ENCODE measurements around the gene FBN2.

The FBN2 gene

DNA sequence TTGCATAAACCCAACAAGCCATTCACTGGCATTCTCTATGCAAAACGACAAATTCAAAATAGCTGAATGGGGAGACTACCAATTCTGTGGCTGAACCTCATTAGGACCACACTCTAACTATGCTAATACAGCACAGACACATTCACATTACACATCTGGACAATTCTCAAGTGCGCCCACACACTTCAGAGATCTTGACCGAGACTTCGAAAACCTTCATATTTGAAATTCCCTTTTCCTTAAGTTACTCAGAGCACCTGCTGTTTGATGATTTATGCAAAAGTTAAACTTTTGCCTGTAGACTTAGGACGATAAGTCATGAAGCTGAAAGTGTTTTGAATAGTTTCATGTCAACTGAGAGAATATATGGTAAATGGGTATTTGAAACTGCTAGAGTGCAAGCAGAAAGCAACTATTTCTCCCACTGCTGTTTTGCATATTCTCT, 111.9 kb downstream of the FBN2 start:
- TF ChIP-seq EZH2phosphoT487 (IDR thresholded peaks at IDR 0.05; ENCODE audit: borderline replicate concordance) (no peak), CTCF (conservative IDR thresholded peaks at IDR 0.05; ENCODE audit: low read length) (no peak)
- Histone ChIP-seq H4K20me1 (ENCODE audit: insufficient read depth, low read length, poor library complexity, severe bottlenecking) (no peaks in the 10 kb centered on the region), H3K4me3 (ENCODE audit: low read length, poor library complexity, severe bottlenecking) (no peak overlapping the region), H3K9me2 (replicated peaks; ENCODE audit: low read depth, low read length) (no peaks in the 10 kb centered on the region), H3K9me3 (ENCODE audit: insufficient read depth, low read depth, low read length) (no peaks in the 10 kb centered on the region), H3K79me2 (ENCODE audit: insufficient read depth, low read length) (no peaks in the 10 kb centered on the region), H2AFZ (ENCODE audit: low read length) (no peak overlapping the region), H3K4me1 (ENCODE audit: insufficient read depth, low read length, poor library complexity, severe bottlenecking) (no peaks in the 10 kb centered on the region), H3K27me3 (ENCODE audit: insufficient read depth, low read length, poor library complexity, severe bottlenecking) (no peaks in the 10 kb centered on the region), H3K4me2 (ENCODE audit: low read depth, low read length, poor library complexity, severe bottlenecking) (no peak overlapping the region), H3K9ac (ENCODE audit: low read depth, low read length, poor library complexity, severe bottlenecking) (no peak overlapping the region), H3K36me3 (ENCODE audit: insufficient read depth, low read length) (no peaks in the 10 kb centered on the region), H3F3A (ENCODE audit: low read depth) (no peaks in the 10 kb centered on the region)

- Histone ChIP-seq H3K4me1 (ENCODE audit: insufficient read depth, low read length, poor library complexity, severe bottlenecking) (no peaks in the 10 kb centered on the region), H3K4me2 (ENCODE audit: low read depth, low read length, poor library complexity, severe bottlenecking) (no peak overlapping the region), H4K20me1 (ENCODE audit: insufficient read depth, low read length, poor library complexity, severe bottlenecking) (no peaks in the 10 kb centered on the region), H3K9me3 (ENCODE audit: insufficient read depth, low read depth, low read length) (no peaks in the 10 kb centered on the region), H2AFZ (ENCODE audit: low read length) (no peak overlapping the region), H3K4me3 (ENCODE audit: low read length, poor library complexity, severe bottlenecking) (no peak overlapping the region), H3K27me3 (ENCODE audit: insufficient read depth, low read length, poor library complexity, severe bottlenecking) (no peaks in the 10 kb centered on the region), H3K79me2 (ENCODE audit: insufficient read depth, low read length) (no peaks in the 10 kb centered on the region), H3K9ac (ENCODE audit: low read depth, low read length, poor library complexity, severe bottlenecking) (no peak overlapping the region), H3K36me3 (ENCODE audit: insufficient read depth, low read length) (no peaks in the 10 kb centered on the region), H3F3A (ENCODE audit: low read depth) (no peaks in the 10 kb centered on the region), H3K9me2 (replicated peaks; ENCODE audit: low read depth, low read length) (no peaks in the 10 kb centered on the region)
- TF ChIP-seq EZH2phosphoT487 (IDR thresholded peaks at IDR 0.05; ENCODE audit: borderline replicate concordance) = no peak
- no peak for TF ChIP-seq CTCF (conservative IDR thresholded peaks at IDR 0.05; ENCODE audit: low read length)
These were observed 113.4 kb downstream of the FBN2 start for GRCh38 chr5:128424646-128425045.

- no peaks in the 10 kb centered on the region for H3K9me2 ChIP-seq (replicated peaks; ENCODE audit: low read depth, low read length)
These were observed 115.4 kb downstream of the FBN2 start for GRCh38 chr5:128422612-128423011.

More at GRCh38 chr5:128422612-128423011, 115.4 kb downstream of the FBN2 start:
- H3K4me1 ChIP-seq (ENCODE audit: insufficient read depth, low read length, poor library complexity, severe bottlenecking) = no peaks in the 10 kb centered on the region
- no peaks in the 10 kb centered on the region for H3K9me3 ChIP-seq (ENCODE audit: insufficient read depth, low read depth, low read length)
- no peaks in the 10 kb centered on the region for H4K20me1 ChIP-seq (ENCODE audit: insufficient read depth, low read length, poor library complexity, severe bottlenecking)
- no peak overlapping the region for H3K4me2 ChIP-seq (ENCODE audit: low read depth, low read length, poor library complexity, severe bottlenecking)
- H3K79me2 ChIP-seq (ENCODE audit: insufficient read depth, low read length) = no peaks in the 10 kb centered on the region
- no peaks in the 10 kb centered on the region for H3K27me3 ChIP-seq (ENCODE audit: insufficient read depth, low read length, poor library complexity, severe bottlenecking)
- no peak for TF ChIP-seq CTCF (conservative IDR thresholded peaks at IDR 0.05; ENCODE audit: low read length)
- no peak for TF ChIP-seq EZH2phosphoT487 (IDR thresholded peaks at IDR 0.05; ENCODE audit: borderline replicate concordance)
- H2AFZ ChIP-seq (ENCODE audit: low read length) = no peak overlapping the region
- H3F3A ChIP-seq (ENCODE audit: low read depth) = no peaks in the 10 kb centered on the region
- H3K36me3 ChIP-seq (ENCODE audit: insufficient read depth, low read length) = no peaks in the 10 kb centered on the region
- H3K4me3 ChIP-seq (ENCODE audit: low read length, poor library complexity, severe bottlenecking) = no peak overlapping the region
- H3K9ac ChIP-seq (ENCODE audit: low read depth, low read length, poor library complexity, severe bottlenecking) = no peak overlapping the region

Data from Loucy (cell line).